H9 (cell line): ENCODE results near the gene UBAC2. TPM values are rescaled to one million over a fixed set of nuclear protein-coding genes. Genes with fewer than 3 reads are reported as not detected.

ENCODE experiments used
- DNase-seq: peaks from one replicate; pipeline ENCODE4 v3.0.0-alpha.2; 2017
- H2AFZ ChIP-seq: one replicate; pipeline ENCODE4 v1.6.1; 2013; ENCODE audit warnings: mild to moderate bottlenecking, low read length, control low read depth, moderate library complexity
- H2AK5ac ChIP-seq: 2 replicates; pipeline ENCODE4 v1.6.1; 2013; ENCODE audit warnings: low read length, control low read depth, mixed read lengths; ENCODE audit not compliant: insufficient read length
- H2BK120ac ChIP-seq: one replicate; pipeline ENCODE4 v1.6.1; 2013; ENCODE audit warnings: low read depth, mild to moderate bottlenecking, low read length, control low read depth, inconsistent platforms; ENCODE audit not compliant: poor library complexity, severe bottlenecking
- H2BK12ac ChIP-seq: 2 replicates; pipeline ENCODE4 v1.6.1; 2013; ENCODE audit warnings: low read length, control low read depth, mixed read lengths, low read depth; ENCODE audit not compliant: insufficient read length
- H2BK15ac ChIP-seq: 2 replicates; pipeline ENCODE4 v1.6.1; 2013; ENCODE audit warnings: low read depth, low read length, control low read depth
- H2BK20ac ChIP-seq: one replicate; pipeline ENCODE4 v1.6.1; 2013; ENCODE audit warnings: low read depth, mild to moderate bottlenecking, low read length, control low read depth, inconsistent platforms; ENCODE audit not compliant: poor library complexity, severe bottlenecking
- H2BK5ac ChIP-seq: 2 replicates; pipeline ENCODE4 v1.6.1; 2013; ENCODE audit warnings: low read length, control low read depth, mixed read lengths; ENCODE audit not compliant: insufficient read length
- H3K14ac ChIP-seq: 2 replicates; pipeline ENCODE4 v1.6.1; 2013; ENCODE audit warnings: low read length, control low read depth; ENCODE audit not compliant: insufficient read depth
- H3K18ac ChIP-seq: 2 replicates; pipeline ENCODE4 v1.6.1; 2013; ENCODE audit warnings: low read depth, mild to moderate bottlenecking, mixed read lengths, low read length, control low read depth; ENCODE audit not compliant: insufficient read length
- H3K23ac ChIP-seq: 2 replicates; pipeline ENCODE4 v1.6.1; 2013; ENCODE audit warnings: low read length, control low read depth, mixed read lengths, low read depth; ENCODE audit not compliant: insufficient read length
- H3K23me2 ChIP-seq: 2 replicates; pipeline ENCODE4 v1.6.1; 2013; ENCODE audit warnings: low read depth, mild to moderate bottlenecking, mixed read lengths, low read length, control low read depth; ENCODE audit not compliant: insufficient read length, poor library complexity, severe bottlenecking
- H3K27ac ChIP-seq: 2 replicates; pipeline ENCODE4 v1.5.1; 2013; ENCODE audit warnings: low read length, control low read depth, mixed read lengths, low read depth; ENCODE audit not compliant: insufficient read length
- H3K27me3 ChIP-seq: 2 replicates; pipeline ENCODE4 v1.6.1; 2013; ENCODE audit warnings: low read length, control low read depth, inconsistent platforms; ENCODE audit not compliant: insufficient read depth
- H3K4ac ChIP-seq: 2 replicates; pipeline ENCODE4 v1.6.1; 2013; ENCODE audit warnings: low read depth, mild to moderate bottlenecking, control low read depth, inconsistent platforms, low read length, moderate library complexity
- H3K4me1 ChIP-seq: 2 replicates; pipeline ENCODE4 v1.6.1; 2013; ENCODE audit warnings: low read length, control low read depth, inconsistent platforms; ENCODE audit not compliant: insufficient read depth
- H3K4me2 ChIP-seq: 2 replicates; pipeline ENCODE4 v1.6.1; 2013; ENCODE audit warnings: low read length, control low read depth, mixed read lengths; ENCODE audit not compliant: insufficient read length, insufficient read depth
- H3K56ac ChIP-seq: 2 replicates; pipeline ENCODE4 v1.6.1; 2013; ENCODE audit warnings: low read depth, mild to moderate bottlenecking, mixed read lengths, low read length, control low read depth; ENCODE audit not compliant: insufficient read length
- H3K79me1 ChIP-seq: 2 replicates; pipeline ENCODE4 v1.6.1; 2013; ENCODE audit warnings: low read depth, mild to moderate bottlenecking, moderate library complexity, low read length, control low read depth, inconsistent platforms; ENCODE audit not compliant: insufficient read depth, poor library complexity, severe bottlenecking
- H3K79me2 ChIP-seq: 2 replicates; pipeline ENCODE4 v1.6.1; 2013; ENCODE audit warnings: low read length, control low read depth, inconsistent platforms; ENCODE audit not compliant: insufficient read depth
- H3K9ac ChIP-seq: 2 replicates; pipeline ENCODE4 v1.6.1; 2013; ENCODE audit warnings: low read length, control low read depth, mixed read lengths; ENCODE audit not compliant: insufficient read length; ENCODE audit errors: extremely low read depth
- H3K9me3 ChIP-seq: one replicate; pipeline ENCODE4 v1.6.1; 2013; ENCODE audit warnings: low read depth, low read length, inconsistent platforms; ENCODE audit not compliant: control insufficient read depth
- H3T11ph ChIP-seq: one replicate; pipeline ENCODE4 v1.6.1; 2013; ENCODE audit warnings: mild to moderate bottlenecking, low read length, control low read depth, inconsistent platforms
- H4K20me1 ChIP-seq: one replicate; pipeline ENCODE4 v1.6.1; 2013; ENCODE audit not compliant: control insufficient read depth, insufficient read length, insufficient read depth
- H4K5ac ChIP-seq: 2 replicates; pipeline ENCODE4 v1.6.1; 2013; ENCODE audit warnings: low read depth, mild to moderate bottlenecking, mixed read lengths, low read length, control low read depth; ENCODE audit not compliant: insufficient read length
- H4K8ac ChIP-seq: replicated peaks from 2 replicates; pipeline ENCODE4 v1.6.1; 2013; ENCODE audit warnings: low read length, control low read depth, mixed read lengths, low read depth; ENCODE audit not compliant: insufficient read length
- H4K91ac ChIP-seq: 2 replicates; pipeline ENCODE4 v1.6.1; 2013; ENCODE audit warnings: low read depth, mild to moderate bottlenecking, moderate library complexity, mixed read lengths, low read length, control low read depth; ENCODE audit not compliant: insufficient read length
- H3K27ac Mint-ChIP-seq, 3 experiments: 2 replicates in 2 of 3; 3 replicates in 1 of 3; pipeline ENCODE4 v1.8.0; 2020 to 2021; ENCODE audit warnings: mixed read lengths in 3 of 3, mild to moderate bottlenecking in 1 of 3, moderate library complexity in 1 of 3
- H3K27me3 Mint-ChIP-seq: 2 replicates; pipeline ENCODE4 v1.8.0; 2021; ENCODE audit warnings: low read depth, mild to moderate bottlenecking, moderate library complexity, mixed read lengths
- H3K36me3 Mint-ChIP-seq, 3 experiments: 2 replicates in 2 of 3; 3 replicates in 1 of 3; pipeline ENCODE4 v1.8.0; 2020 to 2021; ENCODE audit warnings: low read depth in 3 of 3, mixed read lengths in 3 of 3; ENCODE audit not compliant: insufficient read depth in 1 of 3
- H3K4me1 Mint-ChIP-seq, 2 experiments: 2 replicates each; pipeline ENCODE4 v1.8.0; 2020; ENCODE audit warnings: mixed read lengths in 2 of 2
- H3K4me3 Mint-ChIP-seq, 2 experiments: 2 replicates in 1 of 2; 3 replicates in 1 of 2; pipeline ENCODE4 v1.8.0; 2020 to 2021; ENCODE audit warnings: mild to moderate bottlenecking in 2 of 2, mixed read lengths in 2 of 2, moderate library complexity in 1 of 2
- H3K9me3 Mint-ChIP-seq, 2 experiments: 2 replicates in 1 of 2; 3 replicates in 1 of 2; pipeline ENCODE4 v1.8.0; 2020; ENCODE audit warnings: mild to moderate bottlenecking in 2 of 2, mixed read lengths in 2 of 2, moderate library complexity in 1 of 2
- CTCF ChIP-seq: fragments of 200-600 bp; sonication (generic); conservative IDR thresholded peaks from 3 replicates; pipeline ENCODE4 v1.8.0; 2021; ENCODE audit warnings: antibody characterized with exemption, mild to moderate bottlenecking
- WGBS: extraction: QIAGEN DNeasy Blood & Tissue Kit; methylation state at CpG from one replicate; pipeline ENCODE4 v1.1.7; 2013; ENCODE audit warnings: missing lambda C conversion rate, low lambda C conversion rate, mixed read lengths; ENCODE audit not compliant: insufficient read length; ENCODE audit errors: extremely low coverage; 5-methylcytosine and 5-hydroxymethylcytosine counted together
- total RNA-seq: library from RNA; stranded (reverse); gene quantifications from 2 replicates; pipeline ENCODE4 v1.2.1, GENCODE V29; 2021

UBAC2 gene
- total RNA-seq, 1 experiment from 2014 or later = 52.3 TPM

- Histone ChIP-seq H3K18ac (no peak overlapping the region), H2BK120ac (no peak overlapping the region), H3K23me2 (no peaks in the 10 kb centered on the region), H2AK5ac (no peak overlapping the region), H3K79me1 (no peaks in the 10 kb centered on the region), H4K20me1 (no peaks in the 10 kb centered on the region), H2BK5ac (no peak overlapping the region), H2BK15ac (no peak overlapping the region), H2AFZ (peak overlapping the region; percentile 36), H3K27ac (no peak overlapping the region), H3K27me3 (no peaks in the 10 kb centered on the region), H2BK20ac (no peak overlapping the region), H2BK12ac (peak overlapping the region; percentile 24), H3K9ac (no peak overlapping the region), H3K14ac (no peak overlapping the region), H3K4me1 (no peaks in the 10 kb centered on the region), H3K4me2 (no peak overlapping the region), H3K79me2 (no peaks in the 10 kb centered on the region), H3T11ph (no peak overlapping the region), H4K91ac (no peak overlapping the region), H3K4ac (no peak overlapping the region), H4K5ac (peak overlapping the region; percentile 47), H4K8ac (no peak overlapping the region), H3K23ac (no peak overlapping the region), H3K9me3 (no peaks in the 10 kb centered on the region), H3K56ac (no peak overlapping the region)
- no CpG with 5 or more reads among the region's 2 CpGs for WGBS
- Mint-ChIP-seq H3K4me1 (peaks cover 0 to 5% of the 10 kb centered on the region in 2 experiments; a peak in 2 of 4 replicates), H3K27ac (peak overlapping the region in 1 of 3 experiments; percentile 6; a peak in 1 of 7 replicates), H3K9me3 (peaks cover 0 to 2% of the 10 kb centered on the region in 2 experiments; a peak in 1 of 5 replicates), H3K36me3 (no peaks in the 10 kb centered on the region), H3K27me3 (peaks cover 47% of the 10 kb centered on the region), H3K4me3 (no peak overlapping the region)
- no peak for TF ChIP-seq CTCF
- no peak for DNase-seq
Measured at GRCh38 chr13:99174533-99175100, 26.0 kb upstream of the UBAC2 start.
